Activated CD8-positive, alpha-beta memory T cell treated with anti-CD3 and anti-CD28 coated beads for 36 hours (primary cell): ENCODE data around the gene PALLD. TPM values are rescaled to one million over a fixed set of nuclear protein-coding genes. Genes with fewer than 3 reads are reported as not detected.
"Not testable (repeated sequence)": the region's sequence is repeated elsewhere in the genome, so short reads cannot be mapped to it uniquely, and the experiment has no call there.

ENCODE experiments used
- CTCF ChIA-PET: fragments of 350-600 bp; sonication (Branson Sonifier 250); formaldehyde crosslinking; loops from one replicate; lab custom pipeline; 2021; ENCODE audit warnings: antibody characterized with exemption; lab: Charles Lee
- POLR2A ChIA-PET: fragments of 350-600 bp; sonication (Branson Sonifier 250); formaldehyde crosslinking; loops from one replicate; lab custom pipeline; 2021; ENCODE audit warnings: antibody characterized with exemption; lab: Charles Lee
- total RNA-seq, 2 experiments: library from RNA; stranded (reverse); gene quantifications; one replicate each; pipeline ENCODE4 v1.2.3, GENCODE V29; 2021

The PALLD gene
- total RNA-seq, 2 experiments from 2014 or later, result 0.69 to 0.84 TPM

DNA sequence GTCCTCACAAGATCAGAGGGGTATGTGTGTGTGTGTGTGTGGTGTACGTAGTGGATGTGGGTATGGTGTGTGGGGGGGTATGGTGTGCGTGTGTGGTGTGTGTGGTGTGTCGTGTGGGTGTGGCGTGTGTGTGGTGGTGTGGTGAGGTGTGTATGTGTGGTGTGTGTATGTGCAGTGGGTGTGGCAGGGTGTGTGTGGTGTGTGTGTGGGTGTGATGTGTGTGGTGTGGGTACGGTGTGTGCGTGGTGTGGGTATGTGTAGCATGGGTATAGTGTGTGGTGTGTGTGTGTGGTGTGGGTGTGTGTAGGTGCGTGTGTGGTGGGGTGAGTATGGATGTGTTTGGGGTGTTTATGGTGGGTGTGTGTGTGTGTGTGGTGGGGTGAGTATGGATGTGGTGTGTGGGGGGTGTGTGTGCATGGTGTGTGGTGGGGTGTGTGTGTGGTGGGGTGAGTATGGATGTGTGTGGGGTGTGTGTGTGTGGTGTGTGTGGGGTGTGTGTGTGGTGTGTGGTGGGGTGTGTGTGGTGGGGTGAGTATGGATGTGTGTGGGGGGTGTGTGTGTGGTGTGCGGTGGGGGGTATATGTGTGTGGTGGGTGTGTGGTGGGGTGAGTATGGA, 182.0 kb downstream of the PALLD start:
- ChIA-PET CTCF (no interaction called here), POLR2A (no interaction called here)

DNA sequence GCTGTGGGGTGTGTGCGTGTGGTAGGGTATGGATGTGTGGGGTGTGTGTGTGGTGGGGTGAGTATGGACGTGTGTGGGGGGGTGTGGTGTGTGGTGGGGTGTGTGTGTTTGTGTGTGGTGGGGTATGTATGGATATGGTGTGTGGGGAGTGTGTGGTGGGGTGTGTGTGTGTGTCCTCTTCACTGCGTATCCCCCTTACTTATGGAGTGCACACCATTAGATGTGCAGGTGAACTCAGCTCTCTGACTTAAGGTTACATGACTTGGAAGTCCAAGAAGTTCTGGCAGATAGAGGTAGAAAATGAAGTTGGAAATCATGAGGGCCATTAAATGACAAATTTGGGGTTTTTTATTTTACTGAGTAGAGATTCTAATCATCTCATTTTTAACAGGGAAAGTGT, 182.5 kb downstream of the PALLD start:
- POLR2A ChIA-PET, result no interaction called here
- CTCF ChIA-PET, result no interaction called here

DNA sequence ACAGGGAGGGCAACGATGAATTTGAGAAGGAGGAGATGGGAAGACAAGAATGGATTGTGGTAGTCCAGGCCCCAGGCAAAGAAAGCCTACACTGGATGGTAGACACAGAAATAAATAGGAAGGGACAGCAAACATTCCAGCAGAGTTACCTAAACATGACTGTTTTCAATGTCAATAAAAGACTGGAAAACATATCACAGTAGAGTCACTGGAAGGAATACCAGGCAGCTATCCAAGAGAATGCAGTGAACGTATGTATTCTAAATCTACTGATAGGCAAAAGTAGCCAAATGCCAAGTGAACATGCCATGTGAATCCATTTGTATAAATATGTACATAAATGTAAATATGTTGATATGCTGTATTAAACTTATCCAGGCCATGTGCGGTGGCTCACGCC, 183.0 kb downstream of the PALLD start:
- POLR2A ChIA-PET, result no interaction called here
- CTCF ChIA-PET, result no interaction called here

DNA sequence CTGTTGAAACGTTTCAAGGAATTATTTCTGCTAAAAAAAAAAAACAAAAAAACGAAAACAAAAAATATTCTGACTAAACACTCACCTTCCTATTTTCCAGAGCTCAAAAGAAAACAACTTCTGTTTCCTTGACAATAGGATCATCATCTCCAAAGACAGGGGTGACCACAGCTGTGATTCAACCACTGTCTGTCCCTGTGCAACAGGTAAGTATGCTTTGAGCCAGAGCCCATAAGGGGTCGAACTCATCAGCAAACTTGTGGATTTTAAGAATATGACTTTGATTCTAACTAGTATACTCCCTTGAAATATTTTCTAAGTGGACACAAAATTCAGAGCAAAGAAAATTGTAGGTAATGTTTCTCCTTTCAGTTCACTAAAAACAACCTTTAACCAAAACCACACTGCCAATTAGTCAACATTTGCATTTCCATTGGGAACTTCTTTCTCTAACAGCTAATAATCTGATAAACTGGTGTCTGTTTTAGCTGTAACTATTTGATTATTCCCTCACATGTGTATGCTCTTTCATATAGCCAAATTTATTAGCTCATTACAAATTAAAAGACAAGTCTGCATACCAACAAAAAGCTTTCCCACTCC, 186.1 kb downstream of the PALLD start:
- ChIA-PET POLR2A (no interaction called here), CTCF (no interaction called here)

DNA sequence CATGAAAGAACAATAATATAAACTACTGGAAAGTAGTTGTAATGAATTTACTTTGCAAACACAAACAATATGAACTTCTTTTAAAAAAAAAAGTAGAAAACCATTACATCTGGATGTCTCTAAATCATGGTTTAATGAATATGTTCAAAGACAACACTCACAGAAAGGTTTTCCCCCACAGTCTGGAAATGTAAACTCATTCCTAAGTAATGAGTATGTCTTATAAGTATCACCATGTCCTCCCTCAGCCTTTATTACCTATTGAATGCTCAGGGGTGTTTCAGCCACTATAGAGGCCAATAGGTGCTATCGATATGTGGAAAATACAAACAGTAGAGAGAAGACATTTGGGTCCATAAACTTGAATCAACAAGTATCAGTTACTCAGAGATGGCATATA, 186.7 kb downstream of the PALLD start:
- ChIA-PET CTCF (no interaction called here), POLR2A (no interaction called here)

DNA sequence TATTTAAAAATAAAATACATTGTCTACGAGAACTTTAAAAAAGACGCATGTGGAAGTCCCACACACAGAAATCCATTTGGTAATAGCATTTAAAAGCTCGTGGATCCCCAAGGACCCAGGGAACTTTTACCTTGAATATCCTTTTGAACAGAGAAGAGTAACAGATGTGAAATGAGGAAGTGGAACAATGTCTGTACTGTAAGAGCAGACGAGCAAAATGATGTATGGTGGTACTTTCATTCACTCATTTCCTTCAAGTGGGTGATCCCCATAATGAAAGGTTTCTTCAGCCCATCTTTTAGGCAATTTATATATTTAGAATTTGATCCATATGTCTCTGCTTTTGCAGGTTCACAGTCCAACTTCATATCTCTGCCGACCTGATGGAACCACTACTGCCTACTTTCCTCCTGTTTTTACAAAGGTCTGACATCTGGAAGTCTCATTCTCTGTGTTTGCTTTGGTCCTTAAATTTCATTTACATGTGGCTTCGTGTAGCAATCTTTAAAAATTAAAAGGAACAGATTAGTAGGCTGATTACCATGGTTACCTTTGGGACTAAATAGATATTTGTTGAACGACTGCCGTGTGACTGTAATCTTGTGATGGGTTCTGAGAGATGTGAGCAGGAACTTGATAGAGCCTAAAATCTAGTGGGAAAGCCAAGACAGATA, 188.4 kb downstream of the PALLD start:
- ChIA-PET CTCF (no interaction called here), POLR2A (no interaction called here)

DNA sequence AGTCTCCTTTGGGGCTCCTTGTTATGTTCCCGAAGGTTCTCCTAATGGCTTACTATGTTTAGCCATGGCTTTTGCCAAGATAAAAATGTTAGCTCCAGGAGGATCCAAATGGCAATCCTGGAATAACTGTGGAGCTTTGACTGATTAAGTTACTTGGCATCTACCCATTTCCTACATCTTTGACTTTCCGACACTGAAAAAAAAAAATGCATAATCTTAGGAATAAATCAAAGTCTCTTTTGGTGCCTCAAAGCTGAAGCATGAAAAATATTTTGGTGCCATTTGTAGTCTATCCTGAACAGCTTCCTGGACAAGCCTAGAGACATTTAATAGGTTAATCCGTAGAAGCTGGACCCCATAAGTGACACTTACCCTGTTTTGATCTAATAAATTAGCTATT, 191.7 kb downstream of the PALLD start:
- ChIA-PET CTCF (no interaction called here), POLR2A (no interaction called here)

DNA sequence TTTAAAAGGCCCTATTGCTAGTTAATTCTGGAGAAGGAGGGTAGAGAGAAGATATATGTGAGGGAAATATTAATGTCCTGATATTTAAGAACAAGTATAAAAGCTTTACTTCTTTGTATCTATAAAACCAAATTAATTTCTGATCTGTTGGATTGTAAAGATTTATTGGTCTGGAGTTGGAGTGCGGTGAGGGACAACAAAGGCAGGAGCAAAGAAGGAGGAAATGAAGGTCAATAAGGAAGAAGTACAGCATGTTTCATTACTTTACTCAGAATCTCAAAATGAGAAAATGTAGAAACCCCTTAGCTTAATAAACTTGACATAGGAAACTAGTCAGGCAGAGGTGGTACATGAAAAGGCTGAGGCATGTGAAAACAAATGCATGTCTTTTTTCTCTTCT, 192.9 kb downstream of the PALLD start:
- ChIA-PET CTCF (no interaction called here), POLR2A (no interaction called here)

DNA sequence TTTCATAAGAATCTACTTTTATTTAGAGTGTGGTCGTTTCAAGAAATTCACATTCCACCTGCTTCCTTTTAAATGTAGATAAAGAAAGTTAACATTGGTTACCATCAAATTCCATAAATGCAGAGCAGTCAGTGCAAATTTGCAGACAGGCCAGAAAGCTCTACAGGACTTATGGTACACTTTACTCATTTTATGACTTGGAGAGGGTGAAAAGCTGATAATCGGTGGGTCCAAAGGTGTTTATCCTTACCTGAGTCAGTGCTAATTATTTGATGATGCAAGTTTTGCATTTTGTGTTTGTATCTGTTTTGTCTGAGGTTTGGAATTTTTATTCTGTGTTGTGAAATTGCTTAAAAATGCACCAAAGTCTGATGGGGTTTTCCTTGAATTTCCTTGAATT, 193.3 kb downstream of the PALLD start:
- POLR2A ChIA-PET, result no interaction called here
- CTCF ChIA-PET, result no interaction called here

DNA sequence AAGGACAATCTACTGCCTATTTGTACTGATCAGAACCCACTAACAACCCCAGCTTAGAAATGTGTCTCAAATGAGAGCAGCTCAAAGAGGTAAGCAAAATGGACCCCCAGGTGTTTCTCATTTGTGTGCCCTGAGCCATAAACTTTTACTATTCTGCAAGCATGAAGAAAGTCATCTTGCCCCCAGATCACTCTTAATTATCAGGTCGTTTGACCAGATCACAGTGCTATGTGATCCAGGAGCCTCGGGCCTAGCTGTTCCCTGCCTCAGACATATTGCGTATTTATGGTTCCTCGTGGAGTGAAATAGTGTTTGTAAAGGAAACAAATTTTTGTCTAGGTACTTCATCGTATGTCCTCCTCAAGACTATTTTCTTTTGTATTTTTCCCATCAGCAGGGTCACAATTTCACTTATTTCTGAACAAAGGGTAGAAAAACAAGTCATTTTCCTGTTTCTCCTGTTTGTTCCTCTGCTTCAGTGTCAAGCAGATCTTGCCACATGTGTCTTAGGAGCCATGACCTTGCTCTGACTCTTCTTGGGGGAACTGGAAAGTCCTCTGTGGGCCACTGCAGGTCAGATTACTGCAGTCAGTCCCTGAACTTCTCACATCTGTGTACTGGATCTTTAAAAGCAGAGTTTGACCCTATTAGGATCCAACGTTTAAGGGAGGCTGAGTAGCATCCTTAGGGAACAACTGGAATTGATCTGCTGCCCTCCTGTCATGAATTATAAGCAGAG, 194.9 kb downstream of the PALLD start:
- ChIA-PET CTCF (no interaction called here), POLR2A (no interaction called here)

DNA sequence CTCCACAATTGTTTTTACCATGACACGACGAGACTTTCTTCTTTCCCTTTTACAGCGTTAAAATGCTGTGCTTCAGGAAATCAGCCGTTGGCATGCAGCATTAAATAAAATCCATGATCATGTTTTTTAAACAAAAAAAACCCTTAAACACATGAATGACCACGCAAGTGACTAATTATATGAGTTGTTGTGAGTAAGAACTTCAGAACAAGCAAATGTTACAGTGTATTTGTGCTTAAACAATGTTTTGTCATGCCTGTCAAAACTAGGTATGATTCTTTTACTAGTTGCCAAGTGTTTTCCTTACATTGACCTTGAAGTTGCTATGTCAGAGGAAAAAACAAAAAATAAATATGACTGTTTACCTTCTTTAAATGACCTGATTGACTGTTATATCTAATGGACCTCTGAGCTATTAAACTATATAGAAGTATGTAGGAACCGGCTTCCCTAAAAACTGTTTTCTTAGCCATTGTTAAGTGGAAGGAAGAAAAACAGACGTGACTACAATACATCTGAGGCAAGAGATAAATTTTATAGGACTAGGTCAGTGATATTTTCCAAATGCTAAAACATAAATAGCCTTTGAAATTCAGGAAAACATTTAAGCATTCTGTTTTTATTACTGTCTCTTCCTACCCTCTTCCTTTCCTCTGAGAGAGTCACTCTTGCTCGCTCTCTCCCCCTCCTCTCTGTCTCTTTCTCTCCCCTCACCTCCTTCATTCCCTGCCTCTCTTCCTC, 197.1 kb downstream of the PALLD start:
- POLR2A ChIA-PET, result no interaction called here
- CTCF ChIA-PET, result no interaction called here

DNA sequence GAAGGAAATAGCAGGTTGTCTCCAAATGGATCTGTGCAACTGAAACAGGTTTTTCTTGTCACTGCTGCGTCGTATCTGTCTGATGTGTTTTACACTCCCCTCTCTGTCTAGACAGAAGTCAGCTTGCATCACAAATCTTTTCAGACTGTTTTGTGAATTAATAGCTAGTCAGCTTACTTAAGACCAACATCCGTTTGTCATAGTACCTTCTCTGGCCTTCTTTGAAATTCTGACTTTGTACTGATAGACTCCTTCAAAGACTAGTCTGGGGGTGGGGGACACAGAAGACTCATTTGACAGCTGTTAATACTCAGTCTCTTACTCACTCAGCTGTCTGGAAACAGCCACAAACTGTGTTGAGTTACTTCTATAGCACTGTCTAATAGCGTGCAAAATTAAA, 197.8 kb downstream of the PALLD start:
- CTCF ChIA-PET, result no interaction called here
- POLR2A ChIA-PET, result no interaction called here

DNA sequence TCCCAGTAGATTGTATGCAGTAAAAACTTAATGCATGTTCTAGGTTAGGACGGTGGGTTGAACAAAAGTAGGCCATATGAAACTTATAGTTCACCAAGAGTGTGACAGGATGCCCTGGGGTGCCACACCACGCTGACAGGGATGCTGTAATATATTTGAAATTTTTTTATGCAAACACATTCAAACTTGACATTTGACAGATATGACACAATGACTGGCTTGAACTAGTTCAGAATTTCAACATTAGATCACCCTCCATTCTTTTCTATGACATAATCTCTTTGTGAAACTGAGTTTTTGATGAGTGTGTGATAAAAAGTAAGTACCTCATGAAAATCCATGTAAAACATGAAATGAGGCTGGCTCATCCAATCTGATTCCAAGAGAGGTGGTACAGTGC, 198.4 kb downstream of the PALLD start:
- CTCF ChIA-PET, result no interaction called here
- POLR2A ChIA-PET, result no interaction called here

DNA sequence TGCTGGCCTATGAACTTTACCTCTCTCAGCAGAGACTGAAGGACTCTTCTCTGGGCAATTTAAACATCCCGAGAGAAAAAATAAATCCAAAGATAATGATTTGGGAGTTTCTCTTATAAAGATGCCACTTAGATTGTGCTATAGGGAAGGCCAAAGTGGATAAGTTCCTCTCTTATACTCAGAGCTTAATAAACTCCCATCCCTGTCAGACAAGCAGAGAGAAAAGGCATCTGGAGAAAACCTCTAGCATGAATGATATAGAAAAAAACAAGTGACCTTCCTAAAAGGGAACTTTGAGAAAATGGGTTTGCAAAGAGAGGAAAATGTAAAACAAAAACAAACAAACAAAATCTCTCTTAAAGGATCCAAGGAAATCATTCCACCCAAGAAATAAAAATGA, 199.4 kb downstream of the PALLD start:
- ChIA-PET CTCF (no interaction called here), POLR2A (no interaction called here)

DNA sequence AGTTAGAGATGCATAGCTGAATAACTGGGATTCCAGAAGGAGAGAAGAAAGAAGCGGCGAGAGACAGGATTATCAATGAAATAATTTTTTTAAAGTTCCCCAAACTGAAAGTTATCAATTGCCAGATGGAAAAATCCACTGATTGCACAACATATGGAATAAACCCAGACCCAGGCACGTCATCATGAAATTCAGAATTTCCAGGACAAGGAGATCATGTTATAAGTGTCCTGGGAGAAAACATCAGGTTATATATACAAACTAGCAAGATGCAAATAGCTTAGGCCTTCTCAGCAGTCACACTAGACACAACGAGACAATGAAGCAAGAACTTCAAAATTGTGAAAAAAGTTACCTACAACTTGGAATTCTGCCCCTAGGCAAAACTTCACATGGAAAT, 200.0 kb downstream of the PALLD start:
- CTCF ChIA-PET, result no interaction called here
- POLR2A ChIA-PET, result no interaction called here

DNA sequence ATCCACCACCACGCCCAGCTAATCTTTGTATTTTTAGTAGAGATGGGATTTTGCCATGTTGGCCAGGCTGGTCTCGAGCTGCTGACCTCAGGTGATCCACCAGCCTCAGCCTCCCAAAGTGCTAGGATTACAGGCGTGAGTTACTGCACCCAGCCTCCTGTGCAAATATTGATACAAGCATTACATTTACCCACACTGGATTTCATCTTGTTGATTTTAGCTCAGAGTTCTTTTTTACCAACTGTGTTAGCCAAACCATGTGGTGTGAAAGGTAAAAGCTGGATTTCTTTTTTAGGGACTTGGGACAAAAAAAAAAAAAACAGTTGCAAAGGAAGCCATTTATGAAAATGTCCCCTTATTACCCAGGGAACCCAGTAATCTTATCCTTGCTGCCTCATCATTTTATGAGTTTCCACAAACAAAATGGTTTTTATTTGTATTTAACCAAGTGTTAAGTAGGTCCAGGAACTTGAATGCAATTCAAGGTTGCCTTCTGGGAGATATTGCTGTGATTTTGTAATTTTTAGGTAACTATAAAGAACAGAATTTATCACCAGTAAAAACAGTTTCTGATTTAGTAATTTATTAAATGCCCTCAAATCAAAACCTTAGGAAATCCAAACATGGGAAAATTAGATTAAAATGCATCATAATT, 202.5 kb downstream of the PALLD start:
- POLR2A ChIA-PET, result no interaction called here

DNA sequence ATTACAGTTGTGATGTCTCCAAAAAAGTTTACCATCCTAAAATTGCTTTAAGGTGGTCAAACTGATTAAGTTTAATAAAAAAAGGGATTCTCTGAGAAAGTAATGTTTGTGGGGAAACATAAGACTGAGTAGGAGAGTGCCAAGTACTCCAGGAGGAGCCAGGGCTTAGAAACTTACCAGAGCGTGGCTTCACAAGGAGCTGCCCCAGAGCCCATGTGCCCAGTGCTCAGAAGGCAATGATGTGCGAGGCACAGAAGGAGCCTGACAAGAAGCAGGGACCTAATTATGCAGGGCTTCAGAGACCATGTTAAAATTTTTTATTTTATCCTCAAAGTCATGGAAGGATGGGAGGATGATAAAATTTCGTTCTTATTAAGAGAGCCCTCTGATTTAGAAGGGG, 204.2 kb downstream of the PALLD start:
- CTCF ChIA-PET, result no interaction called here
- POLR2A ChIA-PET, result no interaction called here

More for the DNA sequence above, 202.5 kb downstream of the PALLD start:
- CTCF ChIA-PET, result no interaction called here

DNA sequence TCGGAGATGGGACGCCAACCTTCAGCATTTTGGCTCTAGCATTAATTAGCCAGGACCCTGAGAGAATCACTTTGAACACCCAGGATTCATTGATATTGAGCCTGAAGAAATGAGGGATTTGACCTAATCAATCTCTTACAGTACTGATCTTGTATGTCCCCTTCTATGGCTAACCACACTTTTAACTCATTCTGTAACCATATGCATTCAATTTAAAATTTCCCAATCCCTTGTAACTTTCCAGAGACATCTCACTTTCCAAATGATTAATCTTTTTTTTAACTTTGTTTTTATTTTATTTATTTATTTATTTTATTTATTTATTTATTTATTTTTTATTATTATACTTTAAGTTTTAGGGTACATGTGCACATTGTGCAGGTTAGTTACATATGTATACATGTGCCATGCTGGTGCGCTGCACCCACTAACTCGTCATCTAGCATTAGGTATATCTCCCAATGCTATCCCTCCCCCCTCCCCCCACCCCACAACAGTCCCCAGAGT, 205.8 kb downstream of the PALLD start:
- CTCF ChIA-PET, POLR2A ChIA-PET: not testable (repeated sequence)

DNA sequence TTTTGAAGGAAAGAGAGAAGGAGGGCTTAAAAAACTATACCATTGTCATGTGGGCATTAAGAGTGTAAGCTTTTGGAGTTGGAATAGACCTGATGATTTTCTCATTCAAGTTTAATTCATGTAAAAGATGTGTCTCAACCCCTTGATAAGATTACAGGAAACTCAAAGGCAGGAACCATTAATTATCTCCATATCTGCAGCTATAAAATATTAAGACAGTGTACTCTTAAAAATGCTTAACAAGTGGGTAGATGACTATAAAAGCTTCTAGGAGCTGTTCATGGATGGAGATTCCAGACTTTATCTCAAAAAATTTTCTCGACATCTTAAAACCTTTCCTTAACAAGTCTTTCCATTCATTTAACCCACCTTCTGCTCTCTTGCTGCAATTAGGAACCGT, 208.3 kb downstream of the PALLD start:
- ChIA-PET CTCF (no interaction called here), POLR2A (no interaction called here)
